CD4-positive, alpha-beta T cell (primary cell): ENCODE data around the gene RHOC. TPM values are rescaled to one million over a fixed set of nuclear protein-coding genes. Genes with fewer than 3 reads are reported as not detected.

Source experiments
- ATAC-seq: fragments of 200-7000 bp; cut with Tn5 transposase; one replicate; pipeline ENCODE4 v1.10.0; 2022; ENCODE audit warnings: mild to moderate bottlenecking; ENCODE audit not compliant: poor library complexity
- CTCF ChIA-PET: fragments of 350-600 bp; sonication (Branson Sonifier 250); formaldehyde crosslinking; loops from one replicate; lab custom pipeline; 2021; ENCODE audit warnings: antibody characterized with exemption, inconsistent platforms; lab: Charles Lee
- POLR2A ChIA-PET: fragments of 350-600 bp; sonication (Branson Sonifier 250); formaldehyde crosslinking; loops from one replicate; lab custom pipeline; 2021; ENCODE audit warnings: antibody characterized with exemption, inconsistent platforms; lab: Charles Lee
- DNase-seq, 14 experiments: peaks; one replicate each; pipeline ENCODE4 v3.0.0-alpha.2; 2013 to 2020; ENCODE audit warnings: mixed read lengths in 2 of 14
- H3K27ac ChIP-seq, 2 donors: one replicate each; pipeline versions ENCODE4 v1.5.1 to v1.7.0; 2013; ENCODE audit warnings: low read length in 2 of 2, low read depth in 1 of 2, mild to moderate bottlenecking in 1 of 2
- H3K27me3 ChIP-seq, 2 experiments: 1 replicate in 1 of 2; 2 replicates in 1 of 2; pipeline versions ENCODE4 v1.6.1 to v1.7.0; 2013; ENCODE audit warnings: low read length in 2 of 2, control low read depth in 1 of 2, mild to moderate bottlenecking in 1 of 2, moderate library complexity in 1 of 2; ENCODE audit not compliant: insufficient read depth in 2 of 2, control insufficient read depth in 1 of 2
- H3K36me3 ChIP-seq: one replicate; pipeline ENCODE4 v1.6.1; 2013; ENCODE audit warnings: low read length, control low read depth; ENCODE audit not compliant: insufficient read depth
- H3K4me1 ChIP-seq: one replicate; pipeline ENCODE4 v1.6.1; 2013; ENCODE audit warnings: low read length, control low read depth; ENCODE audit not compliant: insufficient read depth
- H3K4me3 ChIP-seq: one replicate; pipeline ENCODE4 v1.5.1; 2013; ENCODE audit warnings: mild to moderate bottlenecking, low read length, moderate library complexity
- H3K9me3 ChIP-seq, 2 experiments: 1 replicate in 1 of 2; 2 replicates in 1 of 2; pipeline versions ENCODE4 v1.6.1 to v1.7.0; 2013; ENCODE audit warnings: low read length in 2 of 2, mild to moderate bottlenecking in 2 of 2, control low read depth in 1 of 2, moderate library complexity in 1 of 2; ENCODE audit not compliant: control insufficient read depth in 1 of 2, insufficient read depth in 1 of 2
- H3K27ac Mint-ChIP-seq: one replicate; pipeline ENCODE4 v1.8.0; 2020; ENCODE audit warnings: mixed read lengths
- H3K27me3 Mint-ChIP-seq: one replicate; pipeline ENCODE4 v1.8.0; 2021; ENCODE audit warnings: mixed read lengths
- H3K36me3 Mint-ChIP-seq: one replicate; pipeline ENCODE4 v1.8.0; 2021; ENCODE audit warnings: low read depth, mixed read lengths
- H3K4me1 Mint-ChIP-seq: one replicate; pipeline ENCODE4 v1.8.0; 2021; ENCODE audit warnings: low read depth, mixed read lengths
- H3K4me3 Mint-ChIP-seq: one replicate; pipeline ENCODE4 v1.8.0; 2020; ENCODE audit warnings: mild to moderate bottlenecking, mixed read lengths
- H3K9me3 Mint-ChIP-seq: one replicate; pipeline ENCODE4 v1.8.0; 2020; ENCODE audit warnings: mixed read lengths
- CTCF ChIP-seq: fragments of 200-600 bp; IDR thresholded peaks from one replicate; pipeline ENCODE4 v1.8.0; 2022; ENCODE audit warnings: antibody characterized with exemption, mild to moderate bottlenecking
- intact Hi-C, 2 experiments: fragments of 100-400 bp; cut with DNase I in 1 of 2; cut with micrococcal nuclease in 1 of 2; formaldehyde crosslinking; loops; one replicate each; pipeline versions ENCODE4 v1.15.1 to v1.9.0; 2023 to 2025; cut with DNase I, micrococcal nuclease
- total RNA-seq, 174 experiments: library from RNA in 2 of 174; stranded (reverse) in 2 of 174; gene quantifications; one replicate each; pipeline ENCODE4 v1.2.3 and lab custom pipeline; 2021 to 2026

Gene RHOC
- total RNA-seq, 2 experiments from 2014 or later, result 11.9 to 12.7 TPM

DNA sequence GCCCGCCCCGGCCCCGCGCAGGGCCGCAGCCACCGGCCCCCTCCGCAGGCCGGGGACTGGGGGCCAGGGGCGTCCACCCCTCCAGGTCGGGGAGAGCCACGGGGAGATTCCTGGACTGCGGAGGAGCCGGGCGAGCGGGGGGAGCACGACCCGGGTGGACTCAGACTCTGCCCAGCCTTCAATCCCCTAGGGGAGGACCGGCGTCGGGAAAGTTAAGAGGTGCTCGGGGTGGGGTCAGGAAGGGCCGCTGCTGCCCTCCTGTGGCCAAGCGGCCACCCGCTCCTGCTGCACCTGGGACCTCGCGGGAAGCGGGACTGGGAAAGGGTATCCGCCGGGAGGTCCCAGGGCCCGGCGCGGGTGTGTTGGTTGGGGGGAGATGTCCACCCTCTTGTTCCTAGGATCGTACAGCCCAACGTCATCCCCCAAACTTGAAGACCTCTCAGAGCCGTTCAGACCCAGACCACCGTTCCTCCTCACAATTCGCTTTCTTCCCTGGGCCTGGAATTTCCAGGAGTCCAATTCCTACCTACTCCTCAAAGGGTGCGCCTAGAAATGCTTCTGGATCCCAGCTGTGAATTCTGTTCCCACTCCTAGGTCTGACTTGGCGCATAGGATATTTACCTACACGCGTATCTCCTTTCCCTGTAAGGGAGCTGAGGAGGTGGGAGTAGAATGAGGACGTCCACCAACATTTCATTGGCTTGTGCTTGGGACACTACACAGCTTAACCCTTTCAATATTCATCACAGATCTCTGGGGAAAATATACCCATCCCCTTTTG is 484 bp upstream of the RHOC start:
- ChIA-PET CTCF (interaction anchor here (1.1 to 2.3 kb wide), 5 partner anchors 11 to 365 kb away, joined by 3 to 13 read pairs (median 3); partner anchors contain the start of gene LRIG2), POLR2A (interaction anchor here (0.6 to 3.3 kb wide), 4 partner anchors 8 to 408 kb away, joined by 3 to 13 read pairs (median 5); partner anchors contain the start of genes MOV10 and PPM1J)
- H3K27me3 Mint-ChIP-seq, result peaks cover under 1% of the 10 kb centered on the region
- H3K27ac ChIP-seq, result no peak overlapping the region
- TF ChIP-seq CTCF, result peak; percentile 79
- intact Hi-C loops, result loop anchor here (1.0 to 5.0 kb wide), 4 partner anchors 89 to 316 kb away; partner anchors contain the start of genes CAPZA1 (in 1 of the 2) and ST7L (in 1 of the 2)
- H3K4me1 Mint-ChIP-seq, result peaks cover 47% of the 10 kb centered on the region
- peaks cover 37% of the 10 kb centered on the region for H3K4me1 ChIP-seq
- peak overlapping the region; percentile 80 for H3K4me3 Mint-ChIP-seq
- peak in 13 of 14 experiments; percentile 23 to 82 (median 53) for DNase-seq
- ATAC-seq, result peak; percentile 57
- no peaks in the 10 kb centered on the region for H3K9me3 ChIP-seq
- no peaks in the 10 kb centered on the region for H3K9me3 Mint-ChIP-seq
- H3K4me3 ChIP-seq, result peak overlapping the region; percentile 60
- H3K36me3 ChIP-seq, result no peaks in the 10 kb centered on the region
- no peaks in the 10 kb centered on the region for H3K36me3 Mint-ChIP-seq
- no peaks in the 10 kb centered on the region for H3K27me3 ChIP-seq
- peak overlapping the region; percentile 41 for H3K27ac Mint-ChIP-seq

- H3K4me1 ChIP-seq, result peaks cover 54% of the 10 kb centered on the region
- ATAC-seq, result peak; percentile 75
- H3K27me3 ChIP-seq, result no peaks in the 10 kb centered on the region
- H3K4me3 ChIP-seq, result peak overlapping the region; percentile 31
- ChIA-PET CTCF (interaction anchor here (0.5 to 1.6 kb wide), 4 partner anchors 10 to 368 kb away, joined by 3 to 12 read pairs (median 4); partner anchors contain the start of genes LRIG2, MOV10 and PPM1J), POLR2A (interaction anchor here (0.8 to 4.4 kb wide), 6 partner anchors 10 to 368 kb away, joined by 3 to 46 read pairs (median 9); partner anchors contain the start of genes CAPZA1, LRIG2, MOV10 and PPM1J)
- H3K36me3 ChIP-seq, result peaks cover 6% of the 10 kb centered on the region
- H3K4me1 Mint-ChIP-seq, result peaks cover 70% of the 10 kb centered on the region
- no peak for TF ChIP-seq CTCF
- peak overlapping the region; percentile 59 for H3K27ac Mint-ChIP-seq
- peaks cover 9% of the 10 kb centered on the region for H3K36me3 Mint-ChIP-seq
- no peaks in the 10 kb centered on the region for H3K9me3 Mint-ChIP-seq
- H3K27ac ChIP-seq, result peak overlapping the region in 1 of 2 donors; percentile 60
- H3K4me3 Mint-ChIP-seq, result peak overlapping the region; percentile 80
- peak in 7 of 14 experiments; percentile 25 to 81 (median 45) for DNase-seq
- intact Hi-C loops, result loop anchor here in 1 of 2 experiments (5.0 kb wide), 1 partner anchor 203 kb away; no protein-coding TSS in a partner anchor
- H3K27me3 Mint-ChIP-seq, result no peaks in the 10 kb centered on the region
- H3K9me3 ChIP-seq, result no peaks in the 10 kb centered on the region
Measured at GRCh38 chr1:112704934-112705627, 1.8 kb downstream of the RHOC start.

DNA sequence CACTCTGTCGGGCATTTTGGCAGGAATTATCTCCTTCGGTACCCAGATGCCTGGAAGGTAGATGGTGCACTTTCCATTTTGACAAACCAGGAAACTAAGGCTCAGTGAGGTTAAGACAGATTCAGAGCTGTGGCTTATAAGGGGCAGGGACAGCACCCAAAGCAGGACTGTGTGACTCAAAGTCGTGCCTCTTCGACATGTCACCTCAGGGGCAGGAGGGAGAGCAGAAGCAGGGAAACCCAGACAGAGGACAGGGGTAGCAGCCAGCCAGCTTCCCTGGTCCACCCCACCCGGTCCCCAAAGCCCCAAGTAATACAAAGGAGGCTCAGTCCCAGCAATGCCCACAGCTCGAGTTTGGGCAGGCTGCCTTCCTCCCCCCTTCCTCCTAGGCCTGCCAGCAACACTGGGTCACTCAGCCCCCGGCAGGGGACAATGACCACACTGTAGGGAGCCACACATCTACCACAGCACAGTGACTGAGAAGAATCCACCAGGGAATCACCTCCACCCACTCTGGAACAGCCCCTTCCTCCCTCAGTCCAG is 2.5 kb downstream of the RHOC start:
- intact Hi-C loops, result no loop called here
- peak overlapping the region; percentile 80 for H3K4me3 Mint-ChIP-seq
- H3K4me3 ChIP-seq, result peak overlapping the region; percentile 31
- CTCF ChIA-PET, result interaction anchor here (0.5 to 1.6 kb wide), 6 partner anchors 11 to 368 kb away, joined by 3 to 12 read pairs (median 4); partner anchors contain the start of genes LRIG2, MOV10 and PPM1J
- H3K9me3 ChIP-seq, result no peaks in the 10 kb centered on the region
- no peak for DNase-seq
- H3K27ac Mint-ChIP-seq, result peak overlapping the region; percentile 59
- TF ChIP-seq CTCF, result no peak
- POLR2A ChIA-PET, result interaction anchor here (0.8 to 4.4 kb wide), 7 partner anchors 8 to 368 kb away, joined by 3 to 46 read pairs (median 4); partner anchors contain the start of genes CAPZA1, LRIG2, MOV10 and PPM1J
- H3K36me3 Mint-ChIP-seq, result peaks cover 15% of the 10 kb centered on the region
- no peaks in the 10 kb centered on the region for H3K27me3 ChIP-seq
- H3K36me3 ChIP-seq, result peaks cover 12% of the 10 kb centered on the region
- no peaks in the 10 kb centered on the region for H3K27me3 Mint-ChIP-seq
- H3K27ac ChIP-seq, result peak overlapping the region in 1 of 2 donors; percentile 60
- H3K4me1 Mint-ChIP-seq, result peaks cover 72% of the 10 kb centered on the region
- ATAC-seq, result no peak
- peaks cover 57% of the 10 kb centered on the region for H3K4me1 ChIP-seq
- no peaks in the 10 kb centered on the region for H3K9me3 Mint-ChIP-seq
